CD4-positive, alpha-beta memory T cell (primary cell): Measurements from ENCODE around the gene DAPK1. TPM values are rescaled to one million over a fixed set of nuclear protein-coding genes. Genes with fewer than 3 reads are reported as not detected.

ENCODE experiments used
- CTCF ChIA-PET: fragments of 350-600 bp; sonication (Branson Sonifier 250); formaldehyde crosslinking; loops from one replicate; lab custom pipeline; 2021; ENCODE audit warnings: inconsistent platforms; ENCODE audit not compliant: partially characterized antibody; lab: Charles Lee
- POLR2A ChIA-PET: fragments of 350-600 bp; sonication (Branson Sonifier 250); formaldehyde crosslinking; loops from one replicate; lab custom pipeline; 2021; ENCODE audit not compliant: partially characterized antibody; lab: Charles Lee
- DNase-seq, 5 donors: peaks; one replicate each; pipeline versions ENCODE4 v3.0.0 to v3.0.0-alpha.2; 2020 to 2022; ENCODE audit warnings: mixed read lengths in 1 of 5
- H3K27ac ChIP-seq: one replicate; pipeline ENCODE4 v1.7.0; 2013; ENCODE audit warnings: low read depth, low read length
- H3K27me3 ChIP-seq: 2 replicates; pipeline ENCODE4 v1.7.0; 2013; ENCODE audit warnings: mild to moderate bottlenecking, low read length, moderate library complexity; ENCODE audit not compliant: insufficient read depth
- H3K36me3 ChIP-seq: 2 replicates; pipeline ENCODE4 v1.7.0; 2013; ENCODE audit warnings: mild to moderate bottlenecking, low read length, moderate library complexity; ENCODE audit not compliant: insufficient read depth
- H3K4me1 ChIP-seq: 2 replicates; pipeline ENCODE4 v1.7.0; 2013; ENCODE audit warnings: mild to moderate bottlenecking, low read length, moderate library complexity; ENCODE audit not compliant: insufficient read depth
- H3K4me3 ChIP-seq, 2 donors: one replicate each; pipeline ENCODE4 v1.7.0; 2013; ENCODE audit warnings: low read length in 2 of 2, mild to moderate bottlenecking in 1 of 2
- H3K9me3 ChIP-seq, 2 donors: one replicate each; pipeline ENCODE4 v1.7.0; 2013; ENCODE audit warnings: low read length in 2 of 2, control low read depth in 1 of 2; ENCODE audit not compliant: control insufficient read depth in 1 of 2
- H3K27ac Mint-ChIP-seq, 7 donors: one replicate each; pipeline ENCODE4 v1.8.0; 2020 to 2021; ENCODE audit warnings: mixed read lengths in 7 of 7, mild to moderate bottlenecking in 6 of 7, inconsistent platforms in 3 of 7, moderate library complexity in 3 of 7
- H3K27me3 Mint-ChIP-seq, 2 donors: one replicate each; pipeline ENCODE4 v1.8.0; 2020 to 2021; ENCODE audit warnings: mixed read lengths in 2 of 2
- H3K36me3 Mint-ChIP-seq, 2 donors: one replicate each; pipeline ENCODE4 v1.8.0; 2020 to 2021; ENCODE audit warnings: mixed read lengths in 2 of 2, inconsistent platforms in 1 of 2, mild to moderate bottlenecking in 1 of 2
- H3K4me1 Mint-ChIP-seq, 4 donors: one replicate each; pipeline ENCODE4 v1.8.0; 2020 to 2021; ENCODE audit warnings: mixed read lengths in 4 of 4, mild to moderate bottlenecking in 1 of 4
- H3K4me3 Mint-ChIP-seq, 8 donors: one replicate each; pipeline ENCODE4 v1.8.0; 2020 to 2021; ENCODE audit warnings: mixed read lengths in 8 of 8, mild to moderate bottlenecking in 7 of 8, moderate library complexity in 6 of 8, inconsistent platforms in 3 of 8
- H3K9me3 Mint-ChIP-seq, 8 donors: one replicate each; pipeline ENCODE4 v1.8.0; 2020 to 2021; ENCODE audit warnings: mixed read lengths in 8 of 8, mild to moderate bottlenecking in 5 of 8, inconsistent platforms in 3 of 8, moderate library complexity in 1 of 8
- intact Hi-C: fragments of 100-400 bp; cut with micrococcal nuclease; formaldehyde crosslinking; loops from one replicate; pipeline ENCODE4 v1.15.1; 2023
- polyA plus RNA-seq, 2 donors: library from polyadenylated mRNA; unstranded; fragments of 300-500 nt; fragmentation: Illumina TruSeq; gene quantifications; one replicate each; pipeline ENCODE4 v1.2.3, GENCODE V29; 2021
- total RNA-seq, 2 experiments: library from RNA; stranded (reverse); gene quantifications; one replicate each; pipeline ENCODE4 v1.2.3, GENCODE V29; 2021

Gene DAPK1
- total and polyA plus RNA-seq, 4 experiments from 2014 or later: 1.7 to 2.2 TPM; not detected in 2

GRCh38 chr9:87595610-87596009, 97.9 kb downstream of the DAPK1 start:
- Mint-ChIP-seq H3K27ac (no peak overlapping the region), H3K36me3 (no peaks in the 10 kb centered on the region), H3K27me3 (peaks cover 7 to 10% of the 10 kb centered on the region in 2 donors), H3K9me3 (no peaks in the 10 kb centered on the region), H3K4me3 (no peak overlapping the region), H3K4me1 (peaks cover 0 to 2% (median 0%) of the 10 kb centered on the region in 4 donors)
- intact Hi-C loops: no loop called here
- H3K4me1 ChIP-seq: no peaks in the 10 kb centered on the region
- no peak overlapping the region for H3K4me3 ChIP-seq
- ChIA-PET POLR2A (no interaction called here), CTCF (no interaction called here)
- no peak overlapping the region for H3K27ac ChIP-seq
- no peaks in the 10 kb centered on the region for H3K9me3 ChIP-seq
- H3K36me3 ChIP-seq: no peaks in the 10 kb centered on the region
- H3K27me3 ChIP-seq: no peaks in the 10 kb centered on the region
- DNase-seq: no peak

- DNase-seq: no peak
- Histone ChIP-seq H3K27me3 (no peaks in the 10 kb centered on the region), H3K27ac (no peak overlapping the region), H3K4me3 (no peak overlapping the region), H3K4me1 (no peaks in the 10 kb centered on the region), H3K36me3 (no peaks in the 10 kb centered on the region), H3K9me3 (no peaks in the 10 kb centered on the region)
- Mint-ChIP-seq H3K4me3 (no peak overlapping the region), H3K27me3 (peaks cover 7 to 14% of the 10 kb centered on the region in 2 donors), H3K4me1 (peaks cover 0 to 2% (median 0%) of the 10 kb centered on the region in 4 donors), H3K36me3 (no peaks in the 10 kb centered on the region), H3K9me3 (no peaks in the 10 kb centered on the region), H3K27ac (no peak overlapping the region)
- POLR2A ChIA-PET: no interaction called here
- intact Hi-C loops: no loop called here
- CTCF ChIA-PET: no interaction called here
Observed at GRCh38 chr9:87596862-87597261, 99.2 kb downstream of the DAPK1 start.

GRCh38 chr9:87597710-87598443, 100.2 kb downstream of the DAPK1 start:
- POLR2A ChIA-PET: no interaction called here
- no peak overlapping the region for H3K27ac Mint-ChIP-seq

GRCh38 chr9:87599901-87600610, 102.4 kb downstream of the DAPK1 start:
- Mint-ChIP-seq H3K9me3 (peaks cover 0 to 1% (median 0%) of the 10 kb centered on the region in 8 donors), H3K36me3 (no peaks in the 10 kb centered on the region), H3K27ac (no peak overlapping the region), H3K4me3 (no peak overlapping the region), H3K27me3 (peaks cover 13 to 29% of the 10 kb centered on the region in 2 donors), H3K4me1 (peaks cover 0 to 2% (median 0%) of the 10 kb centered on the region in 4 donors)
- Histone ChIP-seq H3K4me3 (no peak overlapping the region), H3K9me3 (no peaks in the 10 kb centered on the region), H3K27me3 (peaks cover under 1% of the 10 kb centered on the region), H3K4me1 (no peaks in the 10 kb centered on the region), H3K27ac (no peak overlapping the region), H3K36me3 (no peaks in the 10 kb centered on the region)
- ChIA-PET CTCF (no interaction called here), POLR2A (no interaction called here)
- intact Hi-C loops: no loop called here
- DNase-seq: no peak

More at GRCh38 chr9:87597710-87598443, 100.2 kb downstream of the DAPK1 start:
- DNase-seq: no peak
- Mint-ChIP-seq H3K4me1 (peaks cover 0 to 2% (median 0%) of the 10 kb centered on the region in 4 donors), H3K36me3 (no peaks in the 10 kb centered on the region), H3K4me3 (no peak overlapping the region), H3K27me3 (peaks cover 9 to 19% of the 10 kb centered on the region in 2 donors), H3K9me3 (no peaks in the 10 kb centered on the region)
- intact Hi-C loops: no loop called here
- Histone ChIP-seq H3K9me3 (no peaks in the 10 kb centered on the region), H3K27me3 (no peaks in the 10 kb centered on the region), H3K4me1 (no peaks in the 10 kb centered on the region), H3K36me3 (no peaks in the 10 kb centered on the region), H3K27ac (no peak overlapping the region), H3K4me3 (no peak overlapping the region)
- CTCF ChIA-PET: no interaction called here

- intact Hi-C loops: no loop called here
- H3K36me3 Mint-ChIP-seq: no peaks in the 10 kb centered on the region
- Histone ChIP-seq H3K27me3 (peaks cover 3% of the 10 kb centered on the region), H3K36me3 (no peaks in the 10 kb centered on the region), H3K4me3 (no peak overlapping the region), H3K27ac (no peak overlapping the region), H3K9me3 (no peaks in the 10 kb centered on the region), H3K4me1 (no peaks in the 10 kb centered on the region)
- peaks cover 0 to 2% (median 0%) of the 10 kb centered on the region in 8 donors for H3K9me3 Mint-ChIP-seq
- ChIA-PET POLR2A (no interaction called here), CTCF (no interaction called here)
- peaks cover 18 to 31% of the 10 kb centered on the region in 2 donors for H3K27me3 Mint-ChIP-seq
- no peak overlapping the region for H3K27ac Mint-ChIP-seq
- no peak for DNase-seq
- H3K4me3 Mint-ChIP-seq: no peak overlapping the region
- peaks cover 0 to 6% (median 0%) of the 10 kb centered on the region in 4 donors for H3K4me1 Mint-ChIP-seq
Observed at GRCh38 chr9:87601176-87601575, 103.5 kb downstream of the DAPK1 start.

GRCh38 chr9:87601595-87601994, 103.9 kb downstream of the DAPK1 start:
- Mint-ChIP-seq H3K9me3 (peaks cover 0 to 2% (median 0%) of the 10 kb centered on the region in 8 donors), H3K36me3 (no peaks in the 10 kb centered on the region), H3K27me3 (peaks cover 18 to 31% of the 10 kb centered on the region in 2 donors), H3K27ac (no peak overlapping the region), H3K4me1 (peaks cover 0 to 6% (median 0%) of the 10 kb centered on the region in 4 donors), H3K4me3 (no peak overlapping the region)
- CTCF ChIA-PET: no interaction called here
- intact Hi-C loops: no loop called here
- POLR2A ChIA-PET: no interaction called here
- H3K27me3 ChIP-seq: peaks cover 3% of the 10 kb centered on the region
- H3K4me1 ChIP-seq: no peaks in the 10 kb centered on the region
- DNase-seq: no peak
- H3K4me3 ChIP-seq: no peak overlapping the region
- no peaks in the 10 kb centered on the region for H3K36me3 ChIP-seq
- H3K9me3 ChIP-seq: no peaks in the 10 kb centered on the region
- no peak overlapping the region for H3K27ac ChIP-seq

- POLR2A ChIA-PET: no interaction called here
Observed at GRCh38 chr9:87602933-87603643, 105.4 kb downstream of the DAPK1 start.

More at GRCh38 chr9:87602933-87603643, 105.4 kb downstream of the DAPK1 start:
- H3K36me3 ChIP-seq: no peaks in the 10 kb centered on the region
- H3K27me3 Mint-ChIP-seq: peaks cover 18 to 28% of the 10 kb centered on the region in 2 donors
- H3K4me3 ChIP-seq: no peak overlapping the region
- H3K4me1 ChIP-seq: no peaks in the 10 kb centered on the region
- H3K27ac Mint-ChIP-seq: no peak overlapping the region
- DNase-seq: no peak
- H3K9me3 ChIP-seq: no peaks in the 10 kb centered on the region
- intact Hi-C loops: no loop called here
- no peak overlapping the region for H3K27ac ChIP-seq
- no peak overlapping the region for H3K4me3 Mint-ChIP-seq
- H3K4me1 Mint-ChIP-seq: peaks cover 0 to 4% (median 0%) of the 10 kb centered on the region in 4 donors
- peaks cover 0 to 2% (median under 1%) of the 10 kb centered on the region in 8 donors for H3K9me3 Mint-ChIP-seq
- H3K27me3 ChIP-seq: peaks cover 3% of the 10 kb centered on the region
- H3K36me3 Mint-ChIP-seq: no peaks in the 10 kb centered on the region
- CTCF ChIA-PET: no interaction called here
